Tibial nerve (tissue), 4 donors: ENCODE data around the gene LGR6.

ENCODE experiments used
- CTCF ChIP-seq, 5 experiments: fragments of 200-600 bp in 3 of 5; fragments of 450-650 bp in 2 of 5; sonication (generic) in 3 of 5; IDR thresholded peaks; one replicate each; pipeline ENCODE4 v1.5.1; 2016 to 2019; ENCODE audit warnings: antibody characterized with exemption in 5 of 5, mild to moderate bottlenecking in 3 of 5, moderate library complexity in 2 of 5
- EP300 ChIP-seq, 2 donors: sonication (generic); formaldehyde crosslinking; IDR thresholded peaks; one replicate each; pipeline ENCODE4 v1.6.1; 2017; ENCODE audit warnings: antibody characterized with exemption in 2 of 2, mild to moderate bottlenecking in 1 of 2

- no peak for TF ChIP-seq CTCF (IDR thresholded peaks at IDR 0.05)
- TF ChIP-seq EP300 (IDR thresholded peaks at IDR 0.05) = no peak
Observed at GRCh38 chr1:202230061-202230938, 36.7 kb downstream of the LGR6 start.
